ENCODE data around the gene TOR4A.
A peak's percentile ranks its signal among the peaks of the same experiment; 100 is the strongest.

The TOR4A gene

DNA sequence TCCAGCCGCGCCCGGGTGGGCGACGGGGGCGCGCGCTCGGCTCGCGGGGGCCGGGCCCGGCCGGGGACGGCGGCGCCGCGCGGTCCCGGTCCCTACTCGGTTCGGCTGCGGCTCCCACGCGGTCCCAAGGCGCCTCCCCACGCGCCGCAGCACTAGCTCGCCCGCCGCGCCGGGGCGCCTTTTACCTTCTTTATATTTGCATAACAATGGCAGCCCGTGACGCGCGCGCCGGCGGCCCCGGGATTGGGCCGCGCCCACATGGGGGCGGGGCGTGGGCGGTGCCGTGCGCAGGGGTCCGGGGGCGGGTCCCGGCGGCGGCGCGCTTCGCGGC lies 24.6 kb downstream of the TOR4A start, which contains the start of gene NRARP:
NRARP (minus strand) TSS at position 154 of the 331 bp plus-strand sequence. CDS start 343 bp downstream, outside the sequence.
- no peaks in the 10 kb centered on the region for H3K4me1 Mint-ChIP-seq
- H3K27ac Mint-ChIP-seq (ENCODE audit: low read depth) = no peak within 1 kb of the TSS
- DNase-seq (ENCODE audit: low spot score in 2 of 2) = peak; percentile 64 to 75

DNA sequence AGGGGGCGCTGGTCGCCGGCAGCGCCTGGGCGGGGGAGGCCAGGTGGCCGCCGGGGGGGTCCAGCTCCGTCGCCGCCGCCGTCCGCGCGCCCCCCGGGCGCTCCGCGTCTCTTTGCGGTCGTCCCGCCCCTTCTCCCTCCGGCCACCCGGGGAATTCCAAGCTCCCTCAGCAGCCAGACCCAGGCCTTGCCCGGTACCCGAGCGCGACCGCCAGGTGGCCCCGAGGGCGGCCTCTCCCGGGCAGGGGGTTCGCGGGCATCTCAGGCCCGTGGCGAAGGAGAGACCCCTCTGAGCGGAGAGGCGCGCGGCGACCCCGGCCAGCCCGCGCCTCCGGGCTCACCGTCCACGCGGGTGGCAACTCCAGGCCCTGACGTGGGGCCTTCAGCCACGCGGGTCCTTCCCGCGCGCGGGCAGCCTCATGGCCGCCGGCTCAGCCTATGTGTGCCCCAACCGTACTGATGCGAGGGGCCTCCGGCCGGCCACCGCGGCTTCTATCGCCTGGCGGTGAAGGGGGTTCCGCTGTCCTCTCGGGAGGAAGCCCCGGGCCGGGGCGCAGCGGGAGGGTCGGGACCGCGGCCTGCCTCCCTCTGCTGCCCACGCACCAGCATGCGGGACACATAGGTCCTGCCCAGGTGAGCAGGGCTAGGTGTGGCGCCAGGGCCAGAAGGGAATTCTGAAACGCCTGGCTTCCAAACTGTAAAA lies 25.1 kb downstream of the TOR4A start:
- no peak overlapping the region for H3K27ac Mint-ChIP-seq (ENCODE audit: low read depth)
- ATAC-seq (replicated peaks; ENCODE audit: extremely low read depth, poor library complexity, severe bottlenecking) (peak; percentile 22), DNase-seq (ENCODE audit: low spot score in 2 of 2) (no peak)
- peaks cover 17% of the 10 kb centered on the region for H3K27me3 Mint-ChIP-seq
- no peaks in the 10 kb centered on the region for H3K9me3 Mint-ChIP-seq
- H3K4me3 Mint-ChIP-seq = peak overlapping the region; percentile 37
- H3K36me3 Mint-ChIP-seq (ENCODE audit: insufficient read depth) = peaks cover 6% of the 10 kb centered on the region
- no peaks in the 10 kb centered on the region for H3K4me1 Mint-ChIP-seq

More for the DNA sequence above, 24.6 kb downstream of the TOR4A start, which contains the start of gene NRARP:
- Mint-ChIP-seq H3K36me3 (ENCODE audit: insufficient read depth) (peaks cover 6% of the 10 kb centered on the region), H3K9me3 (no peaks in the 10 kb centered on the region), H3K4me3 (peak within 1 kb of the TSS; percentile 38), H3K27me3 (peaks cover 22% of the 10 kb centered on the region)
- ATAC-seq (replicated peaks; ENCODE audit: extremely low read depth, poor library complexity, severe bottlenecking) = peak; percentile 74

DNA sequence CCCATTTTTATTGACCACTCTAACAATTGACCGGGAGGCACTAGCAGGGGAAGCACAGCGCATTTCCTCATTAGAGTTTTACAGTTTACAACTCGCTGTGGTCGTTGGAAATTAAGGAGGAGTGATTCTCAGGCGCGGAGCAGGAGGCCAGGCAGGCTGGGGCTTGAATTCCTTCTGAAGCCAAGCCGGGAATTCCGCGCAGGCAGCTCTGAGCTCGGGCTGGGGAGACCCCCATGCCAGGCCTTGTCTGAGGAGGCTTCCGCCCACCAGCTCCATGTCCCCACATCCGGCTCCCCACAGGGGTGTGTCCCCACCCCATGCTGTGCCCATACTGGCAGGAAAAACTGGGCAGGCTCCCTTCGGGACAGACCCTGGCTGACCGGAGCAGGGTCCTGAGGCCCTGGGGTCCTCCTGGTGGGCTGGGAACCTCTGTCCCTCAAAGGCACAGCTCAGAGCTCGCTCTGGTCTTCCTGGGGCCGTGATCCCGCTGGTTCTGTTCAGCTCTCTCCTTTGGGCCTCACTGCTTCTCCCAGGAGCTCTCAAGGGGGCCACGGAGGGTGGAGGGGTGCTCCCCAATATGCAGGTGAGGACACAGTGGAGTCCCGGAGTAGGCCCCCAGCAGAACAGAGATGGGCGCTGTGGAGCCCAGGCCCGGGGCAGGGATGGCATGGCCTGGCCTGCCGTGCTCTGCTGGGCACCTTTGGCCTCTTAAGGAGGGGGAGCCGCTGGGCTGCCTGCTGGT lies 25.8 kb downstream of the TOR4A start:
- Mint-ChIP-seq H3K4me3 (no peak overlapping the region), H3K4me1 (no peaks in the 10 kb centered on the region), H3K36me3 (ENCODE audit: insufficient read depth) (peaks cover 6% of the 10 kb centered on the region), H3K9me3 (no peaks in the 10 kb centered on the region), H3K27ac (ENCODE audit: low read depth) (no peak overlapping the region), H3K27me3 (peaks cover 11% of the 10 kb centered on the region)
- DNase-seq (ENCODE audit: low spot score in 2 of 2) = no peak
- ATAC-seq (replicated peaks; ENCODE audit: extremely low read depth, poor library complexity, severe bottlenecking) = no peak

DNA sequence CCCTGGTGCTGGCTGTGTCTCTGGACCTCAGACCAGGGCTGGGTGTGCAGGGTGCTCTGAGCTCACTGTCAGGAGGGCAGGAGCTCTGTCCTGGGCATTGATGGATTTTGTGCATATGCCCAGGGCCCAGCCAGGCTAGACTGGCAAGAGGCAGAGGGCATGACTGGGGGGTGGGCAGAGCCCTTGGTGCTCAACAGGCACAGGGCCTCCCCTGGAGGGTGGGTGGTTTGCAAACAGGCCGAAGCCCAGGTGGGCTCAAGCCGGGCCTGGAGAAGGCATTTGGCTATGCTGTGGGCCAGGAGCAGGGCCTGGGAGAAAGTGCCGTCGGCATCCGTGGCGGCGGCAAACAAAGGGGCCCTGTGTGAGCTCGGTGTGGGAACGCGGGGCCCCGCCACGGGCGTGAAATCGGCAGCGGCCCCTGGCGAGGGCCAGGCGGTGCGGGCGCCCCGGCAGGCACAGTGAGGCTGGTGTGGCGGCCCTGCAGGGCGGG lies 26.4 kb downstream of the TOR4A start:
- no peak overlapping the region for H3K4me3 Mint-ChIP-seq
- peaks cover 5% of the 10 kb centered on the region for H3K27me3 Mint-ChIP-seq

DNA sequence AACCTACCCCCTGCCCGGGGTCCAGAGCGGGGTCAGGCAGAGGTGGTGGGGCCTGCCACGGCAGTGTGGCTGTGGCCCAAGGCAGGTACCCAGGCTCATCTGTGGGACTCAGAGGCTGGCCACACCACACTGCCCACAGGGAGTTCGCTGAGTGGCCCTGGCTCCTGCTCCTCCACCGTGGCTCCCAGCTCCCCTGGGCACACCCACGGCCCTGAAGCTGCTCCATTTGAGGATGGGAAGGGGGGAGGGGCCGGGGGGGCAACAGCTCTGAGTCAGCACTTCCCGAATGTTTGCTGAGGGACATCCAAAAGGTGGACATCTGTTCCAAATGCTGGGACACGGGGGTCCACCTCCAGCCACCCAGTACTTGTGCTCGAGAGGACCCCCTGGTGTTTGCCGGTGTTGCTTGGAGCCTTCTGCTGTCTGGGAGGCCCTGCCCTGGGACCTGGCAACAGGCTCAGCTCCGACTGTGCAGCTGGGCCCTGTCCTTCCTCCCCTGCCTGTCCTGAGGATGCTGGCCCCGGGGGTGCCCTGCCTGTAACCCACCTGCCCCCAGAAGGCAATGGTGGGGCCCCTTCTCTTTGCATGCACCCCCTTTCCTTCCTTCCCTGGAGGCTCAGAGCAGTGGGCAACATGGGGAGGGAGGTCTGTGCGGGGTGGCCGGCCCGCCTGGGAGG lies 27.0 kb downstream of the TOR4A start:
- Mint-ChIP-seq H3K36me3 (ENCODE audit: insufficient read depth) (peaks cover 6% of the 10 kb centered on the region), H3K9me3 (no peaks in the 10 kb centered on the region), H3K27ac (ENCODE audit: low read depth) (no peak overlapping the region), H3K27me3 (no peaks in the 10 kb centered on the region), H3K4me1 (no peaks in the 10 kb centered on the region), H3K4me3 (no peak overlapping the region)
- no peak for DNase-seq (ENCODE audit: low spot score in 2 of 2)
- no peak for ATAC-seq (replicated peaks; ENCODE audit: extremely low read depth, poor library complexity, severe bottlenecking)

More for the DNA sequence above, 26.4 kb downstream of the TOR4A start:
- Mint-ChIP-seq H3K4me1 (no peaks in the 10 kb centered on the region), H3K36me3 (ENCODE audit: insufficient read depth) (peaks cover 6% of the 10 kb centered on the region), H3K27ac (ENCODE audit: low read depth) (no peak overlapping the region), H3K9me3 (no peaks in the 10 kb centered on the region)
- DNase-seq (ENCODE audit: low spot score in 2 of 2) (no peak), ATAC-seq (replicated peaks; ENCODE audit: extremely low read depth, poor library complexity, severe bottlenecking) (no peak)

DNA sequence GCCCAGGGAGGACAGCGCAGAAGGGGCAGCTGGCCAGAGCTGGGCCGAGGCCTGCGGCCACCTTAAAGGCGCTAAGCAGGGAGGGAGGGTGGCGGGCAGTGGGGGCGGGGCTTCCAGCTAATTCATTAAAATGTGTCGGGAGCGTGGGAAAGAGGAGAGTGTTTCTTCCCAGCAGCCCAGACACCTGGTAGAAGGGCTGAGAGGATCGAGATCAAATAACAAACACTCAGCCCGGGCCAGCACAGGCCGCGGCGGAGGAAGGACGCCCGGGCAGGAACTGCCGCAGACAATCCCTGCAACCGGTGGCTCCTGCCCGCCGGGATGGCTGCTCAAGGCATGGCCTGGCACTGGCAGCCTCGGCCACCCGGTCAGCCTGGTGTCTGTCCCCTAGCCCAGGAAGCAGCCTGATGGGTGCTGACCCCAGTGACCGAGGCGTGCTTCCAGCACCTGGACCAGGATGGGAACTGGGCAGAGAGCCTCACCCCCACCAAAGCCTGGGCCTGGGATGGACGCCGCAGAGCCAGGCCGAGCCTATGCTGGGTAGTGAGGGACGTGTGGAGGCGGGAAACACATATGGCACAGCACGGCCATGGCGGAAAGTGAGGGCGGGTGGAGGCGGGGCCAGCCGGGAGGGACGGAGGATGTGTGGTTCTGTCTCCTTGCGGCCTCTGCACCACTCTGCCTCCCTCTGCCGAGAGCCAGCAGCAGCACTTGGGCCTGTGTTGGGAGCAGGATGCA lies 27.7 kb downstream of the TOR4A start:
- peaks cover 2% of the 10 kb centered on the region for H3K36me3 Mint-ChIP-seq (ENCODE audit: insufficient read depth)
- DNase-seq (ENCODE audit: low spot score in 2 of 2) = no peak
- no peak overlapping the region for H3K27ac Mint-ChIP-seq (ENCODE audit: low read depth)
- H3K4me1 Mint-ChIP-seq = no peaks in the 10 kb centered on the region
- H3K4me3 Mint-ChIP-seq = no peak overlapping the region
- H3K9me3 Mint-ChIP-seq = no peaks in the 10 kb centered on the region
- ATAC-seq (replicated peaks; ENCODE audit: extremely low read depth, poor library complexity, severe bottlenecking) = peak; percentile 42
- H3K27me3 Mint-ChIP-seq = no peaks in the 10 kb centered on the region

- Mint-ChIP-seq H3K27me3 (no peaks in the 10 kb centered on the region), H3K4me3 (no peak overlapping the region), H3K9me3 (no peaks in the 10 kb centered on the region), H3K36me3 (ENCODE audit: insufficient read depth) (peaks cover 2% of the 10 kb centered on the region), H3K4me1 (no peaks in the 10 kb centered on the region), H3K27ac (ENCODE audit: low read depth) (no peak overlapping the region)
- no peak for DNase-seq (ENCODE audit: low spot score in 2 of 2)
- no peak for ATAC-seq (replicated peaks; ENCODE audit: extremely low read depth, poor library complexity, severe bottlenecking)
Measured at GRCh38 chr9:137305798-137306065, 28.2 kb downstream of the TOR4A start.

DNA sequence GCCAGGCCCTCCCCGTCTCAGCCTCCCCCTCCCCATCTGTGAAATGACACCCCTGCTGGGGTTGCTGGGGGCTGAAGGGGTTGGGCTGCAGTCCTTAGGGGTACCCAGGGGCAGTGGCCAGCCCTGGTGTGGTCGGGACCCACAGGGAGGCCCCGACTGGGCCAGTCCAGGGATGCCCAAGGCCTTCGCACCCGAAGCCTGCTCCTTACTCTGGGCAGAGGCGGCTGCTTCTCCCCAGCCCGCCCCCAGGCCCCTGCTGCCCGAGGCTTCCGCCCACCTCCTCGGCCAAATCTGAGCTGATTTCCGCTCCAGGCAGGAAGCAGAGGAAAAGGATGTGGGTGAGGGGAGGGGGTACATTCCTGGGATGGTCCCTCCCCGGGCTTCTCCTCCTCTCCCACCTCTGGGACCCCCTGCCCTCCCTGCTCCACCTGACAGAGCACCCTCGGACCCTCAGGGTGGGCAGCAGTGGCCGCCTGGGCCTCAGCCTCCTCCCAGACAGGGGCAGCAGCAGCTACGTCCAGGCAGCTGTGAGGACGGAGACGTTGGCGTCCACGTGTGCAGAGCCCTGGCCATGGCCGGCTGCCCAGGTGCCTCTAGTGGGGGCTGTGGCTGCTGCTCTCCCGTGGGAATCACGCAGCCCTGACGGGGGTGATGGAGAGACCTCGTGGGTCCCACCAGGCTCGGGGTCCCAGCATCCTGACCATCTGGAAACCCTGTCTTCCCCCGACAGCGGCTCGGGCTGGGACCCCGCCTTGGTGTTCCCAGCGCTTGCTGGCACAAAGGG lies 28.7 kb downstream of the TOR4A start:
- no peak for DNase-seq (ENCODE audit: low spot score in 2 of 2)
- H3K9me3 Mint-ChIP-seq = no peaks in the 10 kb centered on the region
- H3K27ac Mint-ChIP-seq (ENCODE audit: low read depth) = no peak overlapping the region
- no peaks in the 10 kb centered on the region for H3K4me1 Mint-ChIP-seq
- H3K4me3 Mint-ChIP-seq = no peak overlapping the region
- peaks cover 2% of the 10 kb centered on the region for H3K36me3 Mint-ChIP-seq (ENCODE audit: insufficient read depth)
- H3K27me3 Mint-ChIP-seq = no peaks in the 10 kb centered on the region
- ATAC-seq (replicated peaks; ENCODE audit: extremely low read depth, poor library complexity, severe bottlenecking) = no peak

GRCh38 chr9:137306850-137307254 lies 29.3 kb downstream of the TOR4A start:
- Mint-ChIP-seq H3K9me3 (no peaks in the 10 kb centered on the region), H3K36me3 (ENCODE audit: insufficient read depth) (peaks cover 2% of the 10 kb centered on the region), H3K27ac (ENCODE audit: low read depth) (no peak overlapping the region), H3K4me3 (no peak overlapping the region), H3K4me1 (no peaks in the 10 kb centered on the region), H3K27me3 (no peaks in the 10 kb centered on the region)
- no peak for ATAC-seq (replicated peaks; ENCODE audit: extremely low read depth, poor library complexity, severe bottlenecking)
- DNase-seq (ENCODE audit: low spot score in 2 of 2) = no peak

- no peak overlapping the region for H3K27ac Mint-ChIP-seq (ENCODE audit: low read depth)
- no peaks in the 10 kb centered on the region for H3K4me1 Mint-ChIP-seq
- no peaks in the 10 kb centered on the region for H3K27me3 Mint-ChIP-seq
- no peak overlapping the region for H3K4me3 Mint-ChIP-seq
- no peak for DNase-seq (ENCODE audit: low spot score in 2 of 2)
- H3K36me3 Mint-ChIP-seq (ENCODE audit: insufficient read depth) = peaks cover 2% of the 10 kb centered on the region
- ATAC-seq (replicated peaks; ENCODE audit: extremely low read depth, poor library complexity, severe bottlenecking) = no peak
- no peaks in the 10 kb centered on the region for H3K9me3 Mint-ChIP-seq
Measured at GRCh38 chr9:137307255-137308056, 29.9 kb downstream of the TOR4A start.

- H3K27ac Mint-ChIP-seq (ENCODE audit: low read depth) = no peak overlapping the region
- DNase-seq (ENCODE audit: low spot score in 2 of 2) (no peak), ATAC-seq (replicated peaks; ENCODE audit: extremely low read depth, poor library complexity, severe bottlenecking) (no peak)
- H3K27me3 Mint-ChIP-seq = no peaks in the 10 kb centered on the region
- no peak overlapping the region for H3K4me3 Mint-ChIP-seq
- H3K4me1 Mint-ChIP-seq = no peaks in the 10 kb centered on the region
- no peaks in the 10 kb centered on the region for H3K9me3 Mint-ChIP-seq
- peaks cover 2% of the 10 kb centered on the region for H3K36me3 Mint-ChIP-seq (ENCODE audit: insufficient read depth)
Measured at GRCh38 chr9:137308057-137308619, 30.6 kb downstream of the TOR4A start.
